CD14-positive monocyte (primary cell): ENCODE results near the gene STMP1. TPM values are rescaled to one million over a fixed set of nuclear protein-coding genes. Genes with fewer than 3 reads are reported as not detected.
A peak's percentile ranks its signal among the peaks of the same experiment; 100 is the strongest.

ENCODE experiments used
- DNase-seq, 3 donors: peaks; one replicate each; pipeline ENCODE4 v3.0.0-alpha.2; 2011 to 2022
- H2AFZ ChIP-seq: 2 replicates; pipeline ENCODE4 v1.6.0; 2012; ENCODE audit warnings: mild to moderate bottlenecking, low read depth, low read length, inconsistent platforms; ENCODE audit not compliant: insufficient read depth, poor library complexity, severe bottlenecking
- H3K27ac ChIP-seq, 2 donors: 1 replicate in 1 of 2; 2 replicates in 1 of 2; pipeline ENCODE4 v1.5.1; 2012 to 2013; ENCODE audit warnings: low read length in 2 of 2, control low read depth in 1 of 2, inconsistent platforms in 1 of 2, low read depth in 1 of 2, mild to moderate bottlenecking in 1 of 2
- H3K27me3 ChIP-seq, 2 donors: one replicate each; pipeline versions ENCODE4 v1.6.0 to v1.6.1; 2011 to 2013; ENCODE audit warnings: low read length in 2 of 2; ENCODE audit not compliant: control insufficient read depth in 2 of 2, insufficient read depth in 2 of 2
- H3K36me3 ChIP-seq, 2 donors: replicated peaks in 1 of 2; 1 replicate in 1 of 2; 2 replicates in 1 of 2; pipeline versions ENCODE4 v1.5.1 to v1.6.1; 2012 to 2013; ENCODE audit warnings: low read length in 2 of 2, control low read depth in 1 of 2, inconsistent platforms in 1 of 2, mild to moderate bottlenecking in 1 of 2; ENCODE audit not compliant: insufficient read depth in 2 of 2, control insufficient read depth in 1 of 2
- H3K4me1 ChIP-seq, 2 donors: 1 replicate in 1 of 2; 2 replicates in 1 of 2; pipeline versions ENCODE4 v1.5.1 to v1.6.1; 2012 to 2013; ENCODE audit warnings: low read length in 2 of 2, control low read depth in 1 of 2, inconsistent platforms in 1 of 2, mild to moderate bottlenecking in 1 of 2, moderate library complexity in 1 of 2; ENCODE audit not compliant: insufficient read depth in 2 of 2, control insufficient read depth in 1 of 2
- H3K4me2 ChIP-seq: replicated peaks from 2 replicates; pipeline ENCODE3; 2012; ENCODE audit warnings: low read length, moderate library complexity, mild to moderate bottlenecking; ENCODE audit not compliant: poor library complexity, severe bottlenecking; ENCODE audit errors: extremely low read depth
- H3K4me3 ChIP-seq, 3 experiments: fragments of 200-600 bp in 1 of 3; sonication (generic) in 1 of 3; replicated peaks in 1 of 3; 1 replicate in 2 of 3; 2 replicates in 1 of 3; pipeline ENCODE4 v1.5.1; 2011 to 2013; ENCODE audit warnings: low read length in 3 of 3, mild to moderate bottlenecking in 3 of 3, control low read depth in 2 of 3, low read depth in 2 of 3, inconsistent platforms in 1 of 3, moderate library complexity in 1 of 3
- H3K79me2 ChIP-seq: 2 replicates; pipeline ENCODE4 v1.6.0; 2012; ENCODE audit warnings: mild to moderate bottlenecking, control low read depth, inconsistent platforms, low read length, moderate library complexity; ENCODE audit not compliant: insufficient read depth
- H3K9ac ChIP-seq: 2 replicates; pipeline ENCODE4 v1.6.0; 2017; ENCODE audit warnings: low read length, mild to moderate bottlenecking; ENCODE audit not compliant: insufficient read depth, poor library complexity, severe bottlenecking
- H3K9me3 ChIP-seq, 2 donors: replicated peaks in 1 of 2; 1 replicate in 1 of 2; 2 replicates in 1 of 2; pipeline versions ENCODE4 v1.5.1 to v1.6.1; 2012 to 2013; ENCODE audit warnings: low read length in 2 of 2, control low read depth in 1 of 2; ENCODE audit not compliant: control insufficient read depth in 1 of 2, insufficient read depth in 1 of 2
- H4K20me1 ChIP-seq: 2 replicates; pipeline ENCODE4 v1.6.0; 2012; ENCODE audit warnings: mild to moderate bottlenecking, low read length, control low read depth, moderate library complexity; ENCODE audit not compliant: insufficient read depth
- H3K27ac Mint-ChIP-seq, 7 donors: one replicate each; pipeline ENCODE4 v1.8.0; 2020; ENCODE audit warnings: mild to moderate bottlenecking in 7 of 7, mixed read lengths in 7 of 7, moderate library complexity in 6 of 7, inconsistent platforms in 2 of 7
- H3K27me3 Mint-ChIP-seq, 3 donors: one replicate each; pipeline ENCODE4 v1.8.0; 2021 to 2022; ENCODE audit warnings: low read depth in 3 of 3, mild to moderate bottlenecking in 3 of 3, mixed read lengths in 3 of 3, moderate library complexity in 3 of 3, inconsistent platforms in 1 of 3
- H3K36me3 Mint-ChIP-seq, 2 donors: one replicate each; pipeline ENCODE4 v1.8.0; 2020; ENCODE audit warnings: mixed read lengths in 2 of 2, inconsistent platforms in 1 of 2, mild to moderate bottlenecking in 1 of 2
- H3K4me1 Mint-ChIP-seq: one replicate; pipeline ENCODE4 v1.8.0; 2020; ENCODE audit warnings: mild to moderate bottlenecking, mixed read lengths
- H3K4me3 Mint-ChIP-seq, 2 donors: one replicate each; pipeline ENCODE4 v1.8.0; 2020; ENCODE audit warnings: mild to moderate bottlenecking in 2 of 2, mixed read lengths in 2 of 2, moderate library complexity in 1 of 2
- H3K9me3 Mint-ChIP-seq, 7 donors: one replicate each; pipeline ENCODE4 v1.8.0; 2020 to 2022; ENCODE audit warnings: mixed read lengths in 7 of 7, mild to moderate bottlenecking in 6 of 7, moderate library complexity in 6 of 7, inconsistent platforms in 2 of 7
- CTCF ChIP-seq: fragments of 200-600 bp; IDR thresholded peaks from one replicate; pipeline ENCODE4 v1.8.0; 2022; ENCODE audit warnings: antibody characterized with exemption, mild to moderate bottlenecking
- WGBS: methylation state at CpG from one replicate; pipeline ENCODE4 v1.1.5; 2013; ENCODE audit warnings: missing lambda C conversion rate; ENCODE audit not compliant: insufficient coverage; 5-methylcytosine and 5-hydroxymethylcytosine counted together
- intact Hi-C, 2 donors: fragments of 100-400 bp; cut with micrococcal nuclease; formaldehyde crosslinking; loops; one replicate each; pipeline versions ENCODE4 v1.15.0 to v1.15.1; 2023
- polyA plus RNA-seq, 3 donors: library from polyadenylated mRNA; depleted of rRNA in 1 of 3; unstranded in 2 of 3; stranded (reverse) in 1 of 3; fragments of 300-500 nt in 2 of 3; fragments of >200 nt in 1 of 3; fragmentation: Illumina TruSeq in 2 of 3; gene quantifications; 1 replicate in 2 of 3; 2 replicates in 1 of 3; pipeline ENCODE4 v1.2.3, GENCODE V29; 2012 to 2021

STMP1 gene
- polyA plus RNA-seq, 3 donors: 20.4 to 108 (median 88.8) TPM

GRCh38 chr7:135620447-135620846 is 41.9 kb upstream of the STMP1 start:
- 92% methylated on average over 2 of the region's 2 CpGs for WGBS
- intact Hi-C loops: no loop called here
- no peak for TF ChIP-seq CTCF
- H3K4me3 Mint-ChIP-seq: no peak overlapping the region
- no peaks in the 10 kb centered on the region for H3K27me3 ChIP-seq
- H3K4me1 ChIP-seq: no peaks in the 10 kb centered on the region
- H4K20me1 ChIP-seq: no peaks in the 10 kb centered on the region
- H3K9ac ChIP-seq: no peak overlapping the region
- H2AFZ ChIP-seq: no peak overlapping the region
- no peaks in the 10 kb centered on the region for H3K79me2 ChIP-seq
- H3K4me2 ChIP-seq: no peak overlapping the region
- H3K9me3 Mint-ChIP-seq: no peaks in the 10 kb centered on the region
- no peak for DNase-seq
- no peak overlapping the region for H3K27ac Mint-ChIP-seq
- peaks cover 57 to 79% of the 10 kb centered on the region in 2 donors for H3K36me3 Mint-ChIP-seq
- H3K27ac ChIP-seq: no peak overlapping the region
- H3K36me3 ChIP-seq: peaks cover 75 to 89% of the 10 kb centered on the region in 2 donors
- no peaks in the 10 kb centered on the region for H3K9me3 ChIP-seq
- no peaks in the 10 kb centered on the region for H3K27me3 Mint-ChIP-seq
- H3K4me1 Mint-ChIP-seq: no peaks in the 10 kb centered on the region
- H3K4me3 ChIP-seq: no peak overlapping the region

- no peak overlapping the region for H3K4me3 ChIP-seq
- Mint-ChIP-seq H3K9me3 (no peaks in the 10 kb centered on the region), H3K27ac (no peak overlapping the region), H3K27me3 (no peaks in the 10 kb centered on the region), H3K4me3 (no peak overlapping the region), H3K36me3 (peaks cover 57 to 79% of the 10 kb centered on the region in 2 donors), H3K4me1 (no peaks in the 10 kb centered on the region)
- peaks cover 74 to 89% of the 10 kb centered on the region in 2 donors for H3K36me3 ChIP-seq
- H3K79me2 ChIP-seq: no peaks in the 10 kb centered on the region
- DNase-seq: peak; percentile 11 to 51 (median 34)
- no peak overlapping the region for H3K27ac ChIP-seq
- H3K9me3 ChIP-seq: no peaks in the 10 kb centered on the region
- WGBS: no CpG with 5 or more reads among the region's 1 CpG
- intact Hi-C loops: no loop called here
- H3K27me3 ChIP-seq: no peaks in the 10 kb centered on the region
- H3K4me2 ChIP-seq: no peak overlapping the region
- TF ChIP-seq CTCF: peak; percentile 88
- H4K20me1 ChIP-seq: no peaks in the 10 kb centered on the region
- H2AFZ ChIP-seq: no peak overlapping the region
- no peaks in the 10 kb centered on the region for H3K4me1 ChIP-seq
- no peak overlapping the region for H3K9ac ChIP-seq
Observed at GRCh38 chr7:135620980-135621850, 41.1 kb upstream of the STMP1 start.
